GM08714 (cell line): ENCODE data around the gene CCL18.
A peak's percentile ranks its signal among the peaks of the same experiment; 100 is the strongest.
"Not testable (repeated sequence)": the region's sequence is repeated elsewhere in the genome, so short reads cannot be mapped to it uniquely, and the experiment has no call there.

Experiments
- H3K4me3 ChIP-seq: fragments of 200-500 bp; sonication (Bioruptor generic); 2 replicates; pipeline ENCODE4 v1.5.1; 2014; ENCODE audit warnings: mild to moderate bottlenecking, low read length, inconsistent platforms
- ZNF274 ChIP-seq: IDR thresholded peaks from 2 replicates; pipeline ENCODE4 v1.6.1; 2012; ENCODE audit warnings: mild to moderate bottlenecking, low read depth, low read length

CCL18 gene

GRCh38 chr17:36107660-36108059 lies 43.6 kb downstream of the CCL18 start:
- no peak overlapping the region for H3K4me3 ChIP-seq
- TF ChIP-seq ZNF274 = no peak

GRCh38 chr17:36108265-36108664 lies 44.2 kb downstream of the CCL18 start:
- not testable (repeated sequence) for H3K4me3 ChIP-seq

DNA sequence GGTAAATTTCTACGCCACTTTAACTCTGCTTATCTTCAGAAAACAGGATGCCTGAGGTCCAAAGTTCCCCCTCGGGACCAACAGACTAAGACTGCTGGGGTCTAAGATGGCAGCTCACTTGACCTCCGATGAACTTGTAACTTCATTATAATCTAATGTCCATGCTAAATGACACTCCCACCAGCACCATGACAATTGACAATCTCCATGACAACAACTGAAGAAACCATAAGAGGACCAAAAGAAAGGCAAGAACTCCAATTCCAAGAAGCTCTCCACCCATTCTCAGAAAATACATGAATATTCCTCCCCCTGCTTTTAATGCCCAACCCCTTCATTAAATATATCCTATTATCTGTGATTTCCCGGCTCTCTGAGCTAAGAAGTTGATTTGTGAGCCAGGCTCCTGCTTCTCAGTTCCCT lies 47.0 kb downstream of the CCL18 start:
- H3K4me3 ChIP-seq = no peak overlapping the region
- no peak for TF ChIP-seq ZNF274

- H3K4me3 ChIP-seq = no peak overlapping the region
- TF ChIP-seq ZNF274 = peak; percentile 69
These were observed 48.5 kb downstream of the CCL18 start for GRCh38 chr17:36112572-36112971.

- TF ChIP-seq ZNF274 = peak; percentile 8; the same call in 1 of the 2 replicates
- H3K4me3 ChIP-seq = not testable (repeated sequence)
These were observed 49.1 kb downstream of the CCL18 start for GRCh38 chr17:36113131-36113530.

DNA sequence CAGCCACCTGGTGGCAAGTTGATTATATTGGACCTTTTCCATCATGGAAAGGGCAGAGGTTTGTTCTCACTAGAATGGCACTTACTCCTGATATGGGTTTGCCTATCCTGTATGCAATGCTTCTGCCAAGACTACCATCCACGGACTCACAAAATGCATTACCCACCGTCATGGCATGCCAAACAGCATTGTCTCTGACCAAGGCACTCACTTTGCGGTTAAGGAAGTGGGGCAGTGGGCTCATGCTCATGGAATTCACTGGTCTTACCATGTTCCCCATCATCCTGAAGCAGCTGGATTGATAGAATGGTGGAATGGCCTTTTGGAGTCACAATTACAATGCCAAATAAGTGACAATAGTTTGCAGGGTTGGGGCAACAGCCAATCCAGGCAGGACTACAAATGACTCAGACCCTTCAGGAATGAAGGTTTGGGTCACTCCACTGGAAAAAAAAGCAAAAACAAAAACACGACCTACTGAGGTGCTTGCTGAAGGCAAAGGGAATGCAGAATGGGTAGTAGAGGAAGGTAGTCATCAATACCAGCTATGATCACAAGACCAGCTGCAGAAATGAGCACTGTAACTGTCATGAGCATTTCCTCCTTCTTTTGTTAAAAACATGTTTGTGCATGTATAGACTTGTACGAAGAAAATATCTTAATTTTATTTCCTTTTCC lies 51.0 kb downstream of the CCL18 start:
- H3K4me3 ChIP-seq = not testable (repeated sequence)

- H3K4me3 ChIP-seq = not testable (repeated sequence)
These were observed 51.5 kb downstream of the CCL18 start for GRCh38 chr17:36115649-36115977.

- H3K4me3 ChIP-seq = no peak overlapping the region
- no peak for TF ChIP-seq ZNF274
These were observed 53.7 kb downstream of the CCL18 start for GRCh38 chr17:36117505-36118382.

DNA sequence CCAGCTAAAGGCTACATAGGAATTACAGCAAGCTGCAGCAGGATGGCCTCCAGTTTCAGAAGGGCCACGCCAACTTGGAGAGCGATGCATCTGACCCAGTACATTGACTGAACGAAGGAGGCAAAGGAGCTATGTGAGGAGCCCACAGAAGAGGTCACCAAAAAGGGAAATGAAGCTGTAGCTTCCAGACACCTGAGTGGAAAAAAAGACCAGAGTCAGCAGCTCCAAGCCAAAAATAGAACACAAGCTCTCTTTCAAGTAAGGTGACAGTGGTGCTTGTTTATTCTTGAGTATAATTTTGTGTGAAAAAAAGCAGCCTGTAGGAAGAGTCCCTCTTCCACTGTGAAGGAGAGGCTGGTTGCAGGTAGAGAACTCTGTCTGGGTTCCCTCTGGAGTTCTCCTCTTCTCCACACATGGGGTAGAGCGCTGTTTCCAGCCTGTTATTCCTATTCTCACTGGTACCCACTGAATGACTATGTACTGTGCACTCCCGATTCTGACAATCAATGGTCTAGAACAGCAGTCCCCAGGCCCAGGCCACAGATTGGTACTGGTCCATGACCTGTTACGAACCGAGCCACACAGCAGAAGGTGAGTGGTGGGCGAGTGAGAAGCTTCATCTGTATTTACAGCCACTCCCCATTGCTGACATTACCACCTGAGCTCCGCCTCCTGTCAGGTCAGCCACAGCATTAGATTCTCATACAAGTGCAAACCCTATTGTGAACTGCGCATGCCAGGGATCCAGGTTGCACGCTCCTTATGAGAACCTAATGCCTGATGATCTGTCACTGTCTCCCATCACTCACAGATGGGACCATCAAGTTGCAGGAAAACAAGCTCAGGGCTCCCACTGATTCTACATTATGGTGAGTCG lies 54.6 kb downstream of the CCL18 start:
- H3K4me3 ChIP-seq = no peak overlapping the region

GRCh38 chr17:36120221-36120620 lies 56.1 kb downstream of the CCL18 start:
- TF ChIP-seq ZNF274 = no peak
- H3K4me3 ChIP-seq = no peak overlapping the region

More for the DNA sequence above, 54.6 kb downstream of the CCL18 start:
- no peak for TF ChIP-seq ZNF274

DNA sequence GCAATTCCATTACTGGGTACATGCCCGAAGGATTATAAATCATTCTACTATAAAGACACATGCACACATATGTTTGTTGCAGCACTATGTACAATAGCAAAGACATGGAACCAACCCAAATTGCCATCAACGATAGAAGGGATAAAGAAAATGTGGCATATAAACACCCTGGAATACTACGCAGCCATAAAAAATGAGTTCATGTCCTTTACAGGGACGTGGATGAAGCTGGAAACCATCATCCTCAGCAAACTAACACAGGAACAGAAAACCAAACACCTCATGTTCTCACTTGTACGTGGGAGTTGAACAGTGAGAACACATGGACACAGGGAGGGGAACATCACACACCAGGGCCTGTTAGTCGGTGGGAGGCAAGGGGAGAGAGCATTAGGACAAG lies 57.0 kb downstream of the CCL18 start:
- not testable (repeated sequence) for H3K4me3 ChIP-seq
